Brain pericyte (primary cell): ENCODE measurements around the gene SORCS2.
"Not testable (repeated sequence)": the region's sequence is repeated elsewhere in the genome, so short reads cannot be mapped to it uniquely, and the experiment has no call there.

Experiments used
- DNase-seq: peaks from one replicate; pipeline ENCODE4 v3.0.0-alpha.2; 2012; ENCODE audit warnings: low read depth, low spot score

SORCS2 gene

GRCh38 chr4:7575426-7575825, 383.1 kb downstream of the SORCS2 start:
- no peak for DNase-seq

GRCh38 chr4:7577361-7578039, 385.2 kb downstream of the SORCS2 start:
- DNase-seq: not testable (repeated sequence)

GRCh38 chr4:7581477-7581876, 389.1 kb downstream of the SORCS2 start:
- no peak for DNase-seq

GRCh38 chr4:7582313-7583097, 390.2 kb downstream of the SORCS2 start:
- no peak for DNase-seq

GRCh38 chr4:7584098-7584497, 391.8 kb downstream of the SORCS2 start:
- no peak for DNase-seq

- no peak for DNase-seq
Measured at GRCh38 chr4:7584606-7585159, 392.3 kb downstream of the SORCS2 start.

- no peak for DNase-seq
Measured at GRCh38 chr4:7585768-7586167, 393.4 kb downstream of the SORCS2 start.

- no peak for DNase-seq
Measured at GRCh38 chr4:7587433-7588405, 395.4 kb downstream of the SORCS2 start.

GRCh38 chr4:7590189-7590588, 397.9 kb downstream of the SORCS2 start:
- no peak for DNase-seq

- no peak for DNase-seq
Measured at GRCh38 chr4:7590899-7591298, 398.6 kb downstream of the SORCS2 start.

- DNase-seq: no peak
Measured at GRCh38 chr4:7591409-7592053, 399.2 kb downstream of the SORCS2 start.

- DNase-seq: no peak
Measured at GRCh38 chr4:7593646-7594412, 401.5 kb downstream of the SORCS2 start.

GRCh38 chr4:7595934-7596461, 403.7 kb downstream of the SORCS2 start:
- no peak for DNase-seq

GRCh38 chr4:7596918-7597606, 404.7 kb downstream of the SORCS2 start:
- DNase-seq: no peak

GRCh38 chr4:7598939-7599790, 406.8 kb downstream of the SORCS2 start:
- no peak for DNase-seq

- no peak for DNase-seq
Measured at GRCh38 chr4:7600247-7600646, 407.9 kb downstream of the SORCS2 start.

- DNase-seq: not testable (repeated sequence)
Measured at GRCh38 chr4:7602166-7602565, 409.8 kb downstream of the SORCS2 start.

- no peak for DNase-seq
Measured at GRCh38 chr4:7607156-7607910, 415.0 kb downstream of the SORCS2 start.
